CD4-positive, alpha-beta T cell (primary cell): ENCODE results near the gene SENP3. TPM values are rescaled to one million over a fixed set of nuclear protein-coding genes. Genes with fewer than 3 reads are reported as not detected.
A peak's percentile ranks its signal among the peaks of the same experiment; 100 is the strongest.

ENCODE experiments used
- ATAC-seq: fragments of 200-7000 bp; cut with Tn5 transposase; one replicate; pipeline ENCODE4 v1.10.0; 2022; ENCODE audit warnings: mild to moderate bottlenecking; ENCODE audit not compliant: poor library complexity
- CTCF ChIA-PET: fragments of 350-600 bp; sonication (Branson Sonifier 250); formaldehyde crosslinking; loops from one replicate; lab custom pipeline; 2021; ENCODE audit warnings: antibody characterized with exemption, inconsistent platforms; lab: Charles Lee
- POLR2A ChIA-PET: fragments of 350-600 bp; sonication (Branson Sonifier 250); formaldehyde crosslinking; loops from one replicate; lab custom pipeline; 2021; ENCODE audit warnings: antibody characterized with exemption, inconsistent platforms; lab: Charles Lee
- DNase-seq, 14 experiments: peaks; one replicate each; pipeline ENCODE4 v3.0.0-alpha.2; 2013 to 2020; ENCODE audit warnings: mixed read lengths in 2 of 14
- H3K27ac ChIP-seq, 2 donors: one replicate each; pipeline versions ENCODE4 v1.5.1 to v1.7.0; 2013; ENCODE audit warnings: low read length in 2 of 2, low read depth in 1 of 2, mild to moderate bottlenecking in 1 of 2
- H3K27me3 ChIP-seq, 2 experiments: 1 replicate in 1 of 2; 2 replicates in 1 of 2; pipeline versions ENCODE4 v1.6.1 to v1.7.0; 2013; ENCODE audit warnings: low read length in 2 of 2, control low read depth in 1 of 2, mild to moderate bottlenecking in 1 of 2, moderate library complexity in 1 of 2; ENCODE audit not compliant: insufficient read depth in 2 of 2, control insufficient read depth in 1 of 2
- H3K36me3 ChIP-seq: one replicate; pipeline ENCODE4 v1.6.1; 2013; ENCODE audit warnings: low read length, control low read depth; ENCODE audit not compliant: insufficient read depth
- H3K4me1 ChIP-seq: one replicate; pipeline ENCODE4 v1.6.1; 2013; ENCODE audit warnings: low read length, control low read depth; ENCODE audit not compliant: insufficient read depth
- H3K4me3 ChIP-seq: one replicate; pipeline ENCODE4 v1.5.1; 2013; ENCODE audit warnings: mild to moderate bottlenecking, low read length, moderate library complexity
- H3K9me3 ChIP-seq, 2 experiments: 1 replicate in 1 of 2; 2 replicates in 1 of 2; pipeline versions ENCODE4 v1.6.1 to v1.7.0; 2013; ENCODE audit warnings: low read length in 2 of 2, mild to moderate bottlenecking in 2 of 2, control low read depth in 1 of 2, moderate library complexity in 1 of 2; ENCODE audit not compliant: control insufficient read depth in 1 of 2, insufficient read depth in 1 of 2
- H3K27ac Mint-ChIP-seq: one replicate; pipeline ENCODE4 v1.8.0; 2020; ENCODE audit warnings: mixed read lengths
- H3K27me3 Mint-ChIP-seq: one replicate; pipeline ENCODE4 v1.8.0; 2021; ENCODE audit warnings: mixed read lengths
- H3K36me3 Mint-ChIP-seq: one replicate; pipeline ENCODE4 v1.8.0; 2021; ENCODE audit warnings: low read depth, mixed read lengths
- H3K4me1 Mint-ChIP-seq: one replicate; pipeline ENCODE4 v1.8.0; 2021; ENCODE audit warnings: low read depth, mixed read lengths
- H3K4me3 Mint-ChIP-seq: one replicate; pipeline ENCODE4 v1.8.0; 2020; ENCODE audit warnings: mild to moderate bottlenecking, mixed read lengths
- H3K9me3 Mint-ChIP-seq: one replicate; pipeline ENCODE4 v1.8.0; 2020; ENCODE audit warnings: mixed read lengths
- CTCF ChIP-seq: fragments of 200-600 bp; IDR thresholded peaks from one replicate; pipeline ENCODE4 v1.8.0; 2022; ENCODE audit warnings: antibody characterized with exemption, mild to moderate bottlenecking
- intact Hi-C, 2 experiments: fragments of 100-400 bp; cut with DNase I in 1 of 2; cut with micrococcal nuclease in 1 of 2; formaldehyde crosslinking; loops; one replicate each; pipeline versions ENCODE4 v1.15.1 to v1.9.0; 2023 to 2025; cut with DNase I, micrococcal nuclease
- total RNA-seq, 174 experiments: library from RNA in 2 of 174; stranded (reverse) in 2 of 174; gene quantifications; one replicate each; pipeline ENCODE4 v1.2.3 and lab custom pipeline; 2021 to 2026

SENP3 gene
- total RNA-seq, 2 experiments from 2014 or later, result 27.7 to 28.9 TPM

GRCh38 chr17:7513850-7514419, 47.8 kb upstream of the SENP3 start:
- H3K4me1 ChIP-seq, result no peaks in the 10 kb centered on the region
- intact Hi-C loops, result loop anchor here (1.0 to 10.0 kb wide), 3 partner anchors 47 to 171 kb away; partner anchors contain the start of genes SENP3 (in 2 of the 2), TP53 (in 1 of the 2) and WRAP53 (in 1 of the 2)
- no peaks in the 10 kb centered on the region for H3K9me3 Mint-ChIP-seq
- POLR2A ChIA-PET, result interaction anchor here (0.9 to 2.9 kb wide), 6 partner anchors 29 to 173 kb away, joined by 3 to 15 read pairs (median 8); partner anchors contain the start of genes POLR2A, TMEM102, TNFSF13 and TP53
- no peaks in the 10 kb centered on the region for H3K4me1 Mint-ChIP-seq
- no peak for ATAC-seq
- H3K27me3 Mint-ChIP-seq, result no peaks in the 10 kb centered on the region
- no peak overlapping the region for H3K4me3 Mint-ChIP-seq
- H3K36me3 Mint-ChIP-seq, result peaks cover 60% of the 10 kb centered on the region
- TF ChIP-seq CTCF, result no peak
- no peaks in the 10 kb centered on the region for H3K27me3 ChIP-seq
- no peak overlapping the region for H3K4me3 ChIP-seq
- peaks cover 51% of the 10 kb centered on the region for H3K36me3 ChIP-seq
- no peaks in the 10 kb centered on the region for H3K9me3 ChIP-seq
- peak overlapping the region; percentile 70 for H3K27ac Mint-ChIP-seq
- no peak for DNase-seq
- no peak overlapping the region for H3K27ac ChIP-seq
- CTCF ChIA-PET, result interaction anchor here (1.5 to 3.7 kb wide), 5 partner anchors 9 to 174 kb away, joined by 4 to 30 read pairs (median 7); partner anchors contain the start of genes SENP3, SOX15 and TMEM102

GRCh38 chr17:7515911-7516610, 45.7 kb upstream of the SENP3 start:
- CTCF ChIA-PET, result interaction anchor here (1.1 to 3.7 kb wide), 4 partner anchors 45 to 160 kb away, joined by 3 to 30 read pairs (median 12); partner anchors contain the start of genes SENP3, SOX15 and TMEM102
- no peaks in the 10 kb centered on the region for H3K4me1 ChIP-seq
- no peak overlapping the region for H3K27ac Mint-ChIP-seq
- no peak for DNase-seq
- no peak overlapping the region for H3K4me3 ChIP-seq
- no peaks in the 10 kb centered on the region for H3K9me3 Mint-ChIP-seq
- H3K27ac ChIP-seq, result no peak overlapping the region
- no peak overlapping the region for H3K4me3 Mint-ChIP-seq
- ATAC-seq, result no peak
- no peaks in the 10 kb centered on the region for H3K9me3 ChIP-seq
- H3K27me3 Mint-ChIP-seq, result no peaks in the 10 kb centered on the region
- no peak for TF ChIP-seq CTCF
- H3K27me3 ChIP-seq, result no peaks in the 10 kb centered on the region
- intact Hi-C loops, result loop anchor here in 1 of 2 experiments (10.0 kb wide), 1 partner anchor 169 kb away; the partner anchor contains the start of genes TP53 and WRAP53
- POLR2A ChIA-PET, result interaction anchor here (0.6 to 2.7 kb wide), 2 partner anchors 44 to 59 kb away, joined by 3 to 15 read pairs; no protein-coding TSS in a partner anchor
- H3K4me1 Mint-ChIP-seq, result no peaks in the 10 kb centered on the region
- H3K36me3 ChIP-seq, result peaks cover 31% of the 10 kb centered on the region
- H3K36me3 Mint-ChIP-seq, result peaks cover 38% of the 10 kb centered on the region

GRCh38 chr17:7523033-7523432, 38.7 kb upstream of the SENP3 start:
- peak; percentile 59 for TF ChIP-seq CTCF
- H3K9me3 ChIP-seq, result peaks cover 0 to 7% of the 10 kb centered on the region in 2 experiments
- no peak overlapping the region for H3K4me3 ChIP-seq
- H3K27ac ChIP-seq, result no peak overlapping the region
- Mint-ChIP-seq H3K4me1 (peaks cover 5% of the 10 kb centered on the region), H3K27ac (no peak overlapping the region), H3K4me3 (no peak overlapping the region), H3K27me3 (no peaks in the 10 kb centered on the region), H3K9me3 (no peaks in the 10 kb centered on the region), H3K36me3 (no peaks in the 10 kb centered on the region)
- peak in 13 of 14 experiments; percentile 21 to 76 (median 43) for DNase-seq
- intact Hi-C loops, result loop anchor here in 1 of 2 experiments (1.0 kb wide), 1 partner anchor 38 kb away; the partner anchor contains the start of gene SENP3
- ChIA-PET POLR2A (interaction anchor here (1.0 kb wide), 2 partner anchors 38 to 80 kb away, joined by 5 to 8 read pairs; partner anchors contain the start of gene SENP3), CTCF (interaction anchor here (0.6 to 1.6 kb wide), 7 partner anchors 9 to 74 kb away, joined by 3 to 14 read pairs (median 4); partner anchors contain the start of genes SENP3 and SOX15)
- no peaks in the 10 kb centered on the region for H3K27me3 ChIP-seq
- no peaks in the 10 kb centered on the region for H3K36me3 ChIP-seq
- ATAC-seq, result peak; percentile 49
- no peaks in the 10 kb centered on the region for H3K4me1 ChIP-seq
